Spleen (tissue), 11 donors: ENCODE data around the gene LRIG3. TPM values are rescaled to one million over a fixed set of nuclear protein-coding genes. Genes with fewer than 3 reads are reported as not detected.

Source experiments
- DNase-seq: peaks from one replicate; pipeline ENCODE4 v3.0.0-alpha.2; 2020
- H3K27ac ChIP-seq, 8 donors: fragments of 200-600 bp; sonication (generic) in 7 of 8; 1 replicate in 4 of 8; 2 replicates in 4 of 8; pipeline versions ENCODE4 v1.5.0 to v1.8.0; 2016 to 2021; ENCODE audit warnings: inconsistent platforms in 4 of 8, mild to moderate bottlenecking in 4 of 8, moderate library complexity in 1 of 8
- H3K27me3 ChIP-seq, 7 donors: fragments of 200-600 bp; sonication (generic) in 6 of 7; replicated peaks in 1 of 7; 1 replicate in 4 of 7; 2 replicates in 3 of 7; pipeline versions ENCODE4 v1.5.0 to v1.8.0; 2016 to 2021; ENCODE audit warnings: inconsistent platforms in 3 of 7, mild to moderate bottlenecking in 1 of 7
- H3K36me3 ChIP-seq, 6 donors: fragments of 200-600 bp; sonication (generic) in 5 of 6; 1 replicate in 4 of 6; 2 replicates in 2 of 6; pipeline versions ENCODE4 v1.5.0 to v1.8.0; 2016 to 2021; ENCODE audit warnings: inconsistent platforms in 2 of 6
- H3K4me1 ChIP-seq, 6 donors: fragments of 200-600 bp; sonication (generic) in 5 of 6; 1 replicate in 3 of 6; 2 replicates in 3 of 6; pipeline versions ENCODE4 v1.5.0 to v1.8.0; 2016 to 2021; ENCODE audit warnings: inconsistent platforms in 3 of 6
- H3K4me3 ChIP-seq, 8 donors: fragments of 200-600 bp; sonication (generic) in 7 of 8; 1 replicate in 4 of 8; 2 replicates in 4 of 8; pipeline versions ENCODE4 v1.5.0 to v1.8.0; 2016 to 2021; ENCODE audit warnings: inconsistent platforms in 4 of 8, mild to moderate bottlenecking in 4 of 8, moderate library complexity in 2 of 8
- H3K9me3 ChIP-seq, 8 donors: fragments of 200-600 bp; sonication (generic) in 7 of 8; 1 replicate in 4 of 8; 2 replicates in 4 of 8; pipeline versions ENCODE4 v1.5.0 to v1.8.0; 2016 to 2021; ENCODE audit warnings: inconsistent platforms in 4 of 8
- CTCF ChIP-seq, 11 experiments: fragments of 200-600 bp in 7 of 11; fragments of 450-650 bp in 4 of 11; sonication (generic) in 4 of 11; IDR thresholded peaks in 8 of 11; conservative IDR thresholded peaks in 3 of 11; 1 replicate in 7 of 11; 2 replicates in 4 of 11; pipeline versions ENCODE4 v1.4.0 to v1.8.0; 2016 to 2021; ENCODE audit warnings: antibody characterized with exemption in 11 of 11, inconsistent platforms in 4 of 11, mild to moderate bottlenecking in 1 of 11
- POLR2A ChIP-seq, 3 donors: fragments of 450-650 bp; IDR thresholded peaks; one replicate each; pipeline ENCODE4 v1.5.1; 2017; ENCODE audit warnings: antibody characterized with exemption in 3 of 3, mild to moderate bottlenecking in 1 of 3
- POLR2AphosphoS5 ChIP-seq, 3 donors: sonication (generic); formaldehyde crosslinking; IDR thresholded peaks; one replicate each; pipeline ENCODE4 v1.5.1; 2017; ENCODE audit warnings: antibody characterized with exemption in 3 of 3
- WGBS, 5 donors: extraction: QIAGEN DNeasy Blood & Tissue Kit in 3 of 5; methylation state at CpG; one replicate each; pipeline versions ENCODE4 v1.1.5 to v1.1.7; 2013 to 2018; 5-methylcytosine and 5-hydroxymethylcytosine counted together
- intact Hi-C: fragments of 100-400 bp; cut with DNase I; formaldehyde crosslinking; loops from one replicate; pipeline ENCODE4 v1.15.0; 2023; ENCODE audit warnings: low total_unique reads
- polyA plus RNA-seq, 3 donors: library from polyadenylated mRNA; stranded (reverse); fragments of 200-250 nt; gene quantifications; one replicate each; pipeline ENCODE4 v1.2.1, GENCODE V29; 2013
- total RNA-seq, 7 donors: library from RNA; depleted of rRNA in 3 of 7; stranded (reverse); fragments of >200 nt in 3 of 7; fragmentation: NEBNext Ultra II Directional in 4 of 7; extraction: Animal tissue kit (Norgen Biotek cat#: 25700) in 4 of 7; gene quantifications; one replicate each; pipeline versions ENCODE4 v1.1.0 to v1.2.1, GENCODE V29; 2016 to 2021
- donor health status: healthy with polysubstance abuse.
- donor health status: DM: no; HTN: no; CAD: no; lungs with moderate emphysema.
- donor health status: DM: no; HTN: no; CAD: no.
- donor health status: Bipolar disorder and iron deficiency.
- donor health status: healthy.
- donor health status: DM: no; HTN: no; CAD: no.
- donor health status: DM: yes; HTN: yes; CAD: no.

Gene LRIG3
- total and polyA plus RNA-seq, 10 donors: 1.3 to 110 (median 23.7) TPM

- intact Hi-C loops: no loop called here
- Histone ChIP-seq H3K9me3 (no peaks in the 10 kb centered on the region), H3K27me3 (no peaks in the 10 kb centered on the region), H3K4me1 (peaks cover 0 to 13% (median 0%) of the 10 kb centered on the region in 6 donors), H3K4me3 (no peak overlapping the region), H3K27ac (peak overlapping the region in 7 of 8 donors; percentile 25 to 70 (median 49)), H3K36me3 (no peaks in the 10 kb centered on the region)
- DNase-seq: no peak
- no peak for TF ChIP-seq CTCF (IDR thresholded peaks at IDR 0.05 in 8 of 11, conservative IDR thresholded peaks at IDR 0.05 in 3 of 11)
- no peak for TF ChIP-seq POLR2AphosphoS5 (IDR thresholded peaks at IDR 0.05)
- TF ChIP-seq POLR2A (IDR thresholded peaks at IDR 0.05): no peak
- 63 to 78% (median 73%) methylated on average over 6 of the region's 6 CpGs for WGBS, 5 donors
Measured at GRCh38 chr12:58939399-58940100, 19.2 kb upstream of the LRIG3 start.

GRCh38 chr12:58938440-58938839 is 18.1 kb upstream of the LRIG3 start:
- Histone ChIP-seq H3K27ac (peak overlapping the region in 3 of 8 donors; percentile 25 to 70 (median 59)), H3K27me3 (no peaks in the 10 kb centered on the region), H3K4me3 (no peak overlapping the region), H3K9me3 (no peaks in the 10 kb centered on the region), H3K4me1 (peaks cover 0 to 13% (median 0%) of the 10 kb centered on the region in 6 donors), H3K36me3 (no peaks in the 10 kb centered on the region)
- no peak for DNase-seq
- intact Hi-C loops: no loop called here
- WGBS, 5 donors: 81 to 96% (median 91%) methylated on average over 2 of the region's 2 CpGs
- no peak for TF ChIP-seq POLR2AphosphoS5 (IDR thresholded peaks at IDR 0.05)
- TF ChIP-seq CTCF (IDR thresholded peaks at IDR 0.05 in 8 of 11, conservative IDR thresholded peaks at IDR 0.05 in 3 of 11): no peak
- TF ChIP-seq POLR2A (IDR thresholded peaks at IDR 0.05): no peak

- no peak overlapping the region for H3K4me3 ChIP-seq
- H3K27ac ChIP-seq: no peak overlapping the region
- H3K27me3 ChIP-seq: no peaks in the 10 kb centered on the region
- no peaks in the 10 kb centered on the region for H3K36me3 ChIP-seq
- TF ChIP-seq CTCF (IDR thresholded peaks at IDR 0.05 in 8 of 11, conservative IDR thresholded peaks at IDR 0.05 in 3 of 11) (no peak), POLR2AphosphoS5 (IDR thresholded peaks at IDR 0.05) (no peak), POLR2A (IDR thresholded peaks at IDR 0.05) (no peak)
- DNase-seq: no peak
- intact Hi-C loops: no loop called here
- H3K9me3 ChIP-seq: no peaks in the 10 kb centered on the region
- H3K4me1 ChIP-seq: peaks cover 0 to 3% (median 0%) of the 10 kb centered on the region in 6 donors
- WGBS, 5 donors: 53 to 65% (median 65%) methylated on average over 3 of the region's 3 CpGs
Measured at GRCh38 chr12:58934528-58934927, 14.2 kb upstream of the LRIG3 start.

GRCh38 chr12:58932806-58933681 is 12.7 kb upstream of the LRIG3 start:
- 87 to 94% (median 92%) methylated on average over 8 of the region's 8 CpGs for WGBS, 5 donors
- no peaks in the 10 kb centered on the region for H3K4me1 ChIP-seq
- no peaks in the 10 kb centered on the region for H3K9me3 ChIP-seq
- H3K27ac ChIP-seq: no peak overlapping the region
- TF ChIP-seq POLR2A (IDR thresholded peaks at IDR 0.05) (no peak), CTCF (IDR thresholded peaks at IDR 0.05 in 8 of 11, conservative IDR thresholded peaks at IDR 0.05 in 3 of 11) (no peak), POLR2AphosphoS5 (IDR thresholded peaks at IDR 0.05) (no peak)
- no peak for DNase-seq
- H3K36me3 ChIP-seq: no peaks in the 10 kb centered on the region
- H3K4me3 ChIP-seq: no peak overlapping the region
- H3K27me3 ChIP-seq: no peaks in the 10 kb centered on the region
- intact Hi-C loops: no loop called here
